Measurements from ENCODE around the gene LIFR. TPM values are rescaled to one million over a fixed set of nuclear protein-coding genes. Genes with fewer than 3 reads are reported as not detected.
"Not testable (repeated sequence)": the region's sequence is repeated elsewhere in the genome, so short reads cannot be mapped to it uniquely, and the experiment has no call there.

The LIFR gene
- total and polyA plus RNA-seq, 11 donors: 12.6 to 66.8 (median 38.5) TPM

DNA sequence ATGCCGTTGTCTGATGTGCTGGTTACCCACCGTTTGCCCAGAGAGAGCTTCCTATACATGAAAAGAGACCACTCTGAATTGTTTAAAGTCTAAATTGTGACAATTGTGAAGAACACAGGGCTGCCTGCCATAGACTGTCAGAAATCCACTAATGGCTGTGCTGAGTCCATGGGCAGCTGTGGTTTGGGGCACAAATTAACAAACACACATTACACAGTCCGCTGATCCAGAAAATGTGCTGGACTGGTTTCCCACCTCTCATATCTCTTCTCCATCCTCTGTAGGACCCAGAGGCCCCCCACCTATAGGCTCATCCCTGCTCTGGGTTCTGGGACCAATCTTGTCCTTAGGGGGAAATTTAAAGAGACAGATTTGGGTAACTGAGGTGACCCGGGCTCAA, 19.0 kb upstream of the LIFR start:
- Histone ChIP-seq H3K36me3 (no peaks in the 10 kb centered on the region), H3K4me1 (peaks cover 0 to 15% (median 8%) of the 10 kb centered on the region in 12 donors), H3K27me3 (no peaks in the 10 kb centered on the region), H3K9me3 (no peaks in the 10 kb centered on the region), H3K27ac (peak overlapping the region in 2 of 12 donors; percentile 66 to 68), H3K4me3 (no peak overlapping the region)
- TF ChIP-seq, protein P1, sequence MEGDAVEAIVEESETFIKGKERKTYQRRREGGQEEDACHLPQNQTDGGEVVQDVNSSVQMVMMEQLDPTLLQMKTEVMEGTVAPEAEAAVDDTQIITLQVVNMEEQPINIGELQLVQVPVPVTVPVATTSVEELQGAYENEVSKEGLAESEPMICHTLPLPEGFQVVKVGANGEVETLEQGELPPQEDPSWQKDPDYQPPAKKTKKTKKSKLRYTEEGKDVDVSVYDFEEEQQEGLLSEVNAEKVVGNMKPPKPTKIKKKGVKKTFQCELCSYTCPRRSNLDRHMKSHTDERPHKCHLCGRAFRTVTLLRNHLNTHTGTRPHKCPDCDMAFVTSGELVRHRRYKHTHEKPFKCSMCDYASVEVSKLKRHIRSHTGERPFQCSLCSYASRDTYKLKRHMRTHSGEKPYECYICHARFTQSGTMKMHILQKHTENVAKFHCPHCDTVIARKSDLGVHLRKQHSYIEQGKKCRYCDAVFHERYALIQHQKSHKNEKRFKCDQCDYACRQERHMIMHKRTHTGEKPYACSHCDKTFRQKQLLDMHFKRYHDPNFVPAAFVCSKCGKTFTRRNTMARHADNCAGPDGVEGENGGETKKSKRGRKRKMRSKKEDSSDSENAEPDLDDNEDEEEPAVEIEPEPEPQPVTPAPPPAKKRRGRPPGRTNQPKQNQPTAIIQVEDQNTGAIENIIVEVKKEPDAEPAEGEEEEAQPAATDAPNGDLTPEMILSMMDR (IDR thresholded peaks at IDR 0.05): no peak
- TF ChIP-seq POLR2A (IDR thresholded peaks at IDR 0.05): no peak
- WGBS, 4 donors: 92 to 97% (median 96%) methylated on average over 4 of the region's 4 CpGs
- DNase-seq (no peak), ATAC-seq (no peak)
- intact Hi-C loops (cut with DNase I): no loop called here

DNA sequence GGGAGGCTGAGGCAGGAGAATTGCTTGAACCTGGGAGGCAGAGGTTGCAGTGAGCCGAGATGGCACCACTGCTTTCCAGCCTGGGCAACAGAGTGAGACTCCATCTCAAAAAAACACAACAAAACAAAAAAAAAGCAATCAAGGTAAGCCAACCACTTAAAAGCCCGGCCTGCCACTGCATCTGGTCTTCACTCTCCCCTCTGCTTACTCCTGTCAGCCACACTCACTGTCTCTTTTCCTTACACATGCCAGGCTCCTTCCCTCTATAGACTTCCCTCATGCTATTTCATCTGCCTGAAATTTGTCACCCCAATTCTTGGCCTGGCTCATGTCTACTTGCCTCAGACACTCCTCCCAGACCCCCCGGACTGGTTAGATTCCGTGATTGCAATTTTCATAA, 17.6 kb upstream of the LIFR start:
- no peaks in the 10 kb centered on the region for H3K9me3 ChIP-seq
- H3K36me3 ChIP-seq: no peaks in the 10 kb centered on the region
- ATAC-seq (no peak), DNase-seq (no peak)
- H3K27ac ChIP-seq: no peak overlapping the region
- WGBS, 4 donors: 85 to 91% (median 89%) methylated on average over 4 of the region's 4 CpGs
- no peak overlapping the region for H3K4me3 ChIP-seq
- peaks cover 0 to 15% (median 8%) of the 10 kb centered on the region in 12 donors for H3K4me1 ChIP-seq
- intact Hi-C loops (cut with DNase I): no loop called here
- no peaks in the 10 kb centered on the region for H3K27me3 ChIP-seq
- TF ChIP-seq, protein P1 (IDR thresholded peaks at IDR 0.05): no peak
- no peak for TF ChIP-seq POLR2A (IDR thresholded peaks at IDR 0.05)

- no peak overlapping the region for H3K4me3 ChIP-seq
- no peaks in the 10 kb centered on the region for H3K9me3 ChIP-seq
- intact Hi-C loops (cut with DNase I): no loop called here
- WGBS, 4 donors: 95 to 100% (median 98%) methylated on average over 3 of the region's 3 CpGs
- peaks cover 0 to 15% (median 8%) of the 10 kb centered on the region in 12 donors for H3K4me1 ChIP-seq
- ATAC-seq: no peak
- H3K36me3 ChIP-seq: no peaks in the 10 kb centered on the region
- no peak overlapping the region for H3K27ac ChIP-seq
- H3K27me3 ChIP-seq: no peaks in the 10 kb centered on the region
- TF ChIP-seq POLR2A (IDR thresholded peaks at IDR 0.05): no peak
- TF ChIP-seq, protein P1 (IDR thresholded peaks at IDR 0.05): no peak
- DNase-seq: no peak
Observed at GRCh38 chr5:38573521-38573920, 17.1 kb upstream of the LIFR start.

DNA sequence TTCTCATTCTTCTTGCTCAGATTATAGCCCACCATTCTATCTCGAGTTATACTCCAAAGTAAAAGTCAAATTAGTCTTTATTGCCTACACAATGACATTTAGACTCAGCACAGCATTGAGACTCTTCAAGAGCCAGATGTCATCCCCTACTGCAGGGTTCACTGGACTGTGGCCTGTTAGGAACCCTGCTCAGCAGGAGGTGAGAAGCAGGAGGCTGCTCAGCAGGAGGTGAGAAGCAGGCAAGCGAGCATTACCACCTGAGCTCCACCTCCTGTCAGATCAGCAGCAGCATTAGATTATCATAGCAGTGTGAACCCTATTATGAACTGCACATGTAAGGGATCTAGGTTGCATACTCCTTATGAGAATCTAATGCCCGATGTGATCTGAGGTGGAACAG, 12.7 kb upstream of the LIFR start:
- H3K4me1 ChIP-seq: no peaks in the 10 kb centered on the region
- H3K27ac ChIP-seq: no peak overlapping the region
- no peaks in the 10 kb centered on the region for H3K9me3 ChIP-seq
- TF ChIP-seq, protein P1 (IDR thresholded peaks at IDR 0.05): no peak
- TF ChIP-seq POLR2A (IDR thresholded peaks at IDR 0.05): no peak
- 87 to 98% (median 96%) methylated on average over 3 of the region's 3 CpGs for WGBS, 4 donors
- DNase-seq (no peak), ATAC-seq (no peak)
- no peaks in the 10 kb centered on the region for H3K36me3 ChIP-seq
- intact Hi-C loops (cut with DNase I): no loop called here
- no peaks in the 10 kb centered on the region for H3K27me3 ChIP-seq
- H3K4me3 ChIP-seq: no peak overlapping the region

- H3K4me3 ChIP-seq; intact Hi-C loops (cut with DNase I); DNase-seq; H3K27me3 ChIP-seq; H3K27ac ChIP-seq; ATAC-seq; H3K36me3 ChIP-seq; H3K9me3 ChIP-seq; H3K4me1 ChIP-seq: not testable (repeated sequence)
- 95 to 100% (median 98%) methylated on average over 2 of the region's 2 CpGs for WGBS, 4 donors
Observed at GRCh38 chr5:38567306-38567705, 10.9 kb upstream of the LIFR start.

All from heart left ventricle (tissue), 16 donors.